ENCODE results near the gene ROR2. TPM values are rescaled to one million over a fixed set of nuclear protein-coding genes. Genes with fewer than 3 reads are reported as not detected.

Gene ROR2
- total and polyA plus RNA-seq, 2 of the 13 experiments (the other 11 are each of a cell fraction or from before 2014, with no cell fraction given), result not detected

DNA sequence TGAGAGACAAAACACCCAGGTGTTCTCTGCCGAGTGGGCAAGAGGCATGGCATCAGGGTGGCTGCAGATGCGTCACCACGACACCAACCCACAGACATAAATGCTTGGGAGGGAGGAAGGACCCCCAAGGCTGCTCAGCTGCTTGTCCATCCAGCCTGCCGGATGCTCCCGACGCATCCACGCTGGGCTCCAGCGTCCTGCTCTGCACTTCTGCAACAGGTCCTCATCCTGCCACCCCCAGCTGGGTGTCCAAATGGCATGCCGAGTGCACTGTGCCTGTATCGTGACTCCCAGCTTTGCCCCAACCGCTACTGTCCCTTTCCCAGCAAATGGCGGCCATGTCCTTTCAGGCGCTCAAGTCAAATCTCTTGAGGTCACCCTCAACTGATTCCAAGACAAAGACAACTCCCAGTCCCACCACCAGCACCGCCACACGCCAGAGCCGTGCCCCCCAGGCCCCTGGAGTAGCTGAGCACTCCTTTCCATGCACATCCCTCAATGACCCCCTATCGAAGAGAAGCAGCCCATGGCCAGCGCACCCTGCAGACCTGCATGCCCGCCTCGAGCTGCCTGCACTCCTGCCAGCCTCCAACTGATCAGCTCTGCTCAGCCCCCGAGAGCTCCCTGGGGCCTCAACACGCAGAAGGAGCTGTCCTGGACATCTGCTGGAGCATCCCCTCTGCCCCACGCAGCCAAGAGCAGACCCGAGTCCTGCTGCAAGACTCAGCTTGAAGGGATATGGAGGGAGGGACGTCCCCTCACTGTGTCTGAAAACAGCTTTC is 116.7 kb downstream of the ROR2 start:
- Histone ChIP-seq H4K20me1 (ENCODE audit: insufficient read depth, low read length) (no peaks in the 10 kb centered on the region), H3K36me3 (replicated peaks in 1 of 2; ENCODE audit: control insufficient read depth in 1 of 2, insufficient read depth in 2 of 2, low read length in 2 of 2) (no peaks in the 10 kb centered on the region), H3K9me3 (ENCODE audit: low read length) (no peaks in the 10 kb centered on the region), H3K79me2 (ENCODE audit: insufficient read depth, low read length) (no peaks in the 10 kb centered on the region), H3K4me2 (ENCODE audit: low read depth, low read length) (no peak overlapping the region), H3K27me3 (ENCODE audit: control insufficient read depth in 1 of 2, insufficient read depth in 2 of 2, low read length in 2 of 2) (peaks cover 5 to 38% of the 10 kb centered on the region in 2 experiments; a peak in 3 of 5 replicates), H3K9ac (ENCODE audit: insufficient read depth, low read depth, low read length) (no peak overlapping the region), H2AFZ (ENCODE audit: low read length) (no peak overlapping the region), H3K4me3 (replicated peaks in 1 of 3; ENCODE audit: insufficient read depth in 1 of 3, low read depth in 2 of 3, low read length in 3 of 3) (no peak overlapping the region), H3K27ac (ENCODE audit: extremely low read length, insufficient read depth, low read length) (no peak overlapping the region), H3K4me1 (ENCODE audit: insufficient read depth, low read length) (no peaks in the 10 kb centered on the region)
- DNase-seq (ENCODE audit: low spot score), result no peak
- no peak for ATAC-seq
- 43% methylated on average over 10 of the region's 25 CpGs for WGBS (ENCODE audit: low lambda C conversion rate)
- no peak for FAIRE-seq
- CTCF ChIA-PET (ENCODE audit: low intra/inter-chr PET ratio, low total read pairs), result no interaction called here
- intact Hi-C loops (cut with micrococcal nuclease; ENCODE audit: unreplicated experiment) (no loop called here), in situ Hi-C loops (cut with HindIII; ENCODE audit: extremely low pct_ligation_motif_present, low pct_unique_long_range_greater_than_20kb) (no loop called here)
- POLR2A ChIA-PET, result no interaction called here
- no TSS peak for BruUV-seq (replicated peaks)
- TF ChIP-seq GATA4 (IDR thresholded peaks at IDR 0.05; ENCODE audit: borderline replicate concordance, low read depth) (no peak), CBX2 (IDR thresholded peaks at IDR 0.05; ENCODE audit: low read depth, low read length) (no peak), CBX2 (CRISPR knock-in tag; IDR thresholded peaks at IDR 0.05; ENCODE audit: low read depth) (no peak), SIN3A (IDR thresholded peaks at IDR 0.05; ENCODE audit: borderline replicate concordance, low read depth, low read length) (no peak), HNRNPK (IDR thresholded peaks at IDR 0.05; ENCODE audit: low read depth, low read length, poor library complexity, severe bottlenecking) (no peak), RBAK (CRISPR knock-in tag; IDR thresholded peaks at IDR 0.05) (no peak), ZNF430 (CRISPR knock-in tag; IDR thresholded peaks at IDR 0.05) (no peak), ZNF296 (CRISPR knock-in tag; conservative IDR thresholded peaks at IDR 0.05) (no peak)
- TF ChIP-seq, protein P1, sequence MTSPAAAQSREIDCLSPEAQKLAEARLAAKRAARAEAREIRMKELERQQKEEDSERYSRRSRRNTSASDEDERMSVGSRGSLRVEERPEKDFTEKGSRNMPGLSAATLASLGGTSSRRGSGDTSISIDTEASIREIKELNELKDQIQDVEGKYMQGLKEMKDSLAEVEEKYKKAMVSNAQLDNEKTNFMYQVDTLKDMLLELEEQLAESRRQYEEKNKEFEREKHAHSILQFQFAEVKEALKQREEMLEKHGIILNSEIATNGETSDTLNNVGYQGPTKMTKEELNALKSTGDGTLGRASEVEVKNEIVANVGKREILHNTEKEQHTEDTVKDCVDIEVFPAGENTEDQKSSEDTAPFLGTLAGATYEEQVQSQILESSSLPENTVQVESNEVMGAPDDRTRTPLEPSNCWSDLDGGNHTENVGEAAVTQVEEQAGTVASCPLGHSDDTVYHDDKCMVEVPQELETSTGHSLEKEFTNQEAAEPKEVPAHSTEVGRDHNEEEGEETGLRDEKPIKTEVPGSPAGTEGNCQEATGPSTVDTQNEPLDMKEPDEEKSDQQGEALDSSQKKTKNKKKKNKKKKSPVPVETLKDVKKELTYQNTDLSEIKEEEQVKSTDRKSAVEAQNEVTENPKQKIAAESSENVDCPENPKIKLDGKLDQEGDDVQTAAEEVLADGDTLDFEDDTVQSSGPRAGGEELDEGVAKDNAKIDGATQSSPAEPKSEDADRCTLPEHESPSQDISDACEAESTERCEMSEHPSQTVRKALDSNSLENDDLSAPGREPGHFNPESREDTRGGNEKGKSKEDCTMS (CRISPR knock-in tag; conservative IDR thresholded peaks at IDR 0.05), result no peak
- TF ChIP-seq, protein P2, sequence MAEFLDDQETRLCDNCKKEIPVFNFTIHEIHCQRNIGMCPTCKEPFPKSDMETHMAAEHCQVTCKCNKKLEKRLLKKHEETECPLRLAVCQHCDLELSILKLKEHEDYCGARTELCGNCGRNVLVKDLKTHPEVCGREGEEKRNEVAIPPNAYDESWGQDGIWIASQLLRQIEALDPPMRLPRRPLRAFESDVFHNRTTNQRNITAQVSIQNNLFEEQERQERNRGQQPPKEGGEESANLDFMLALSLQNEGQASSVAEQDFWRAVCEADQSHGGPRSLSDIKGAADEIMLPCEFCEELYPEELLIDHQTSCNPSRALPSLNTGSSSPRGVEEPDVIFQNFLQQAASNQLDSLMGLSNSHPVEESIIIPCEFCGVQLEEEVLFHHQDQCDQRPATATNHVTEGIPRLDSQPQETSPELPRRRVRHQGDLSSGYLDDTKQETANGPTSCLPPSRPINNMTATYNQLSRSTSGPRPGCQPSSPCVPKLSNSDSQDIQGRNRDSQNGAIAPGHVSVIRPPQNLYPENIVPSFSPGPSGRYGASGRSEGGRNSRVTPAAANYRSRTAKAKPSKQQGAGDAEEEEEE (CRISPR knock-in tag; IDR thresholded peaks at IDR 0.05; ENCODE audit: borderline replicate concordance), result no peak
